GM19452 (cell line): ENCODE measurements around the gene NFIB.

Source experiments
- ATAC-seq: cut with Tn5 transposase; IDR thresholded peaks from one replicate; pipeline ENCODE4 v1.9.1; 2021; ENCODE audit not compliant: unreplicated experiment

The NFIB gene

DNA sequence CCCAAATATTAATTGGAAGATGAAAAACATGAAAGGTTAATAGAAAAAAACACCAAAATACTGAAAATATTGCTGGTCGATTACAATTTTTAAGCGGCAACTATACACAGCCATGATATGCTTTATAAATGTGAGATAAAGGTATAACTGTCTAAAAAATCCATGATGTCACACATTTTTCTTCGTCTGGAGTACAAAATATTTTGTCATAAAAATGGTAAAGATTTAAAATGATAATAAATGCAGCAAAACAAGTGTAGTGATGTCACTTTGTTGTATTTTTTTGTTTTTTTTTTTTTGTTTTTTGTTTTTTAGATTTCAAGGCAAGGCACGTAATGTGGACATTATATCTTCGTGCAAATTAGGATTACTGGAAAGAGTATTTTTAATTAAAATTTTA lies 227.4 kb downstream of the NFIB start:
- ATAC-seq: no peak

DNA sequence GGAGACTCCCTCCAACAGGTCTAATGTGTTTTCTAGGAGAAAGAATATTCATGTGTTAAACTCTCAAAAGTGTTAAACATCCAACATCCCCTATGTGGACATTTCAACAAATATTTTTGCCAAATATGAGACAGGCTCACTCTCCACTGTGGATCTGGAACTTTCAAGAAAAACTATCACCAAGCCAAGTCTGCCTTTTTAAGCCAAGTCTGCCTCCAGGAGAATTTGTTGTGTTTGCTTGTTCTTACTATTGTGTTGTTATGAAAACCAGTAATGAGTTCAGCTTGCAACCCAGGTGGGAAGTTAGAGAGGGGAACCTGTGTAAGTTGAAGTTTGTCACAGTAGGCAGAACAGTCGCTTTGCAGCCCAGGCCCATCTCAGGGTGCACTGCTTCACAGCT lies 228.1 kb downstream of the NFIB start:
- no peak for ATAC-seq

DNA sequence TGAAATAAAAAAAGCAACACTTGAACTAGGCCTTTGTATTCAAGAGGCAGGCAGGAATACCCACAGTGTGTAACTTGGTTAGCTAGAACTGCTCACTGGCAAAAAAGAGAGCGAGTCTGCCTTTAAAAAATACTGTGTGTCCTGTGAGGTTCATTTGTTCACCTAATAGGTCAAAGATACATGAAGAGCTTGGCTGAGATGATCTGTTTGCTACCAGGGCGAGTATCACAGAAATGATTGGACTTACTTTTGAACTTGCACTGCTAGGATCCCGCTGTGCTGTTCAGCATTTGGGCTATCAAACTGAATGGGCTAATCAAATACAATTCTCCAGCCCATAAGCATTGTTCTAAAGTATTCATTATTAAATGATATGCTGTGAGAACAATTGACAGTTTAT lies 229.1 kb downstream of the NFIB start:
- ATAC-seq: no peak

DNA sequence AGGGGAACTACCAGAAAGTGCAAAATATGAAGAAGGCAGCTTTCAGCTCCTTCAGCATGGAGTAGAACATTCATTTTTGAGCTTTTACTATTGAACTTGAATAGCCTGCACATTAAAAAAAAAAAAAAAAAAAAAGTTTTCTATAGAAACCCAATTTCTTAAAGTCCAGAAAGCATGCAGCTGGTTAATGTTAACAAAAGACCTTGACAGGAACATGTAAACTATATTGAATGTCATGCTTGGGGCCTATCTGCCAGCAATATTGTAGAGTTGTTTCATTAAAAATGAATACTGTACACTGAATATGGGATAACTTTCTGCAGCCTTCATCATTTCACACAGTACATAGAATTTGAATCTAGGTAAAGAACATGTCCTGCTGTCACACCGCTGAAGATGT lies 230.6 kb downstream of the NFIB start:
- ATAC-seq: no peak

DNA sequence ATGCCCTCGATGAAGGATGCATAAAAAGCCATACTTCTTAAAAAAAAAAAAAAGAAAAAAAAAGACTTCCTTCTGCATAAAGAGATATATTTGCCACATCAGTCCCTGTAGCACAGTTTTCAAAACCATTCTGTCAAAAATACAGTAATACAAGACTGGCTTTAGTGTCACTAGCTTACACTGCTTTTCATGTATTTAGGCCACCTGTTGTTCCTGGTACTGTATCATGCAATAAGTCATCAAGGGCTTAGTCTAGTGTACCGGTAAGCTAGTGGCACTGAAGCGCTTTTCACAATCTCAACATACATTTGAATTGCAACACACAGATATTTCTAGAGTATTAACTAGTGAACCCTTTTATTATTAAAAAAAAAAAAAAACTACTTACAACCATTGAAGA lies 231.2 kb downstream of the NFIB start:
- no peak for ATAC-seq

DNA sequence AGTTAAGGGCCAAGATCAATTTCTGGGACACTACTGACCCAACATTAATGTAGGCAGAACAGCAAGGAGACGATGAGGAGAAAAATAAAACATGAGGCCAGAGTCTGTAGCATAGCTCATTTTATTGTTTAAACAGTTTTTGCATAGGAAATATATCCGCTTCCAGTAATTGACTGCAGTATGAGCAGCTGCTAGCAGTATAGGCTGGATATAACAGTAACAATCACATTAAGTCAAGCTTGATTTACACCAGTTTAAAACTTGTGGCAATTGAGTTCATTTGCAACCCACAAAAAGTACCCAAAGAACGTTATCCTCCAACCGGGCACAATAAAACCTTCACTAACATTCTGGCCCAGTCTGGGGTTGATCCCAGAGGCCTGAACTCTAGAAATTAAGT lies 232.2 kb downstream of the NFIB start:
- ATAC-seq: no peak

DNA sequence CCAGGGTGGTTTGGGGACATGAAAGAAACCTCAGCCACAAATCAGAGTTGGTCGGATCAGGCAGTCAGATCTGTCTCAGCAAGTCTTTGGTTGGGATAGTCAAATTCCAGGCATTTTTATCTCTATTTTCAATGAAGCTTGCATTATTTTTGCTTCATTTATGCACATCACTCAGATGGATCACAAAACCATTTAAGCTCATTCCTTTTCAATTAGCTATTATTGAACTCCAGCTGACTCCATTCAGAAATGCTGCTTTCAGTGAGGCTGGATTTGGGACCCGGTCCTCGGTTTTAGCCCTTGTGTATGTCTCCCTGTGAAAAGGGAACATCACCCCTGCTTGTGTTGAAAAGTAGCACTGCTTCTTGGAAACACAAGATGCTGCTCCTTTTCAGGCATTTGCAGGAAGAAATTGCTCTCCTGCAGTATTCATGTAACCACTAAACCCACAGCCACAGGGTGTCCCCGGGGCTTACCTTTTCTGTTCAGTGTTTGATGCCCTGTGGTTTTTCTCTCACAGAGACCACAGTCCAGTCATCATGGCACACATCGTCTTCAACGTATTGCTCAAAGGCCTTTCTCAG lies 232.9 kb downstream of the NFIB start:
- ATAC-seq: no peak

DNA sequence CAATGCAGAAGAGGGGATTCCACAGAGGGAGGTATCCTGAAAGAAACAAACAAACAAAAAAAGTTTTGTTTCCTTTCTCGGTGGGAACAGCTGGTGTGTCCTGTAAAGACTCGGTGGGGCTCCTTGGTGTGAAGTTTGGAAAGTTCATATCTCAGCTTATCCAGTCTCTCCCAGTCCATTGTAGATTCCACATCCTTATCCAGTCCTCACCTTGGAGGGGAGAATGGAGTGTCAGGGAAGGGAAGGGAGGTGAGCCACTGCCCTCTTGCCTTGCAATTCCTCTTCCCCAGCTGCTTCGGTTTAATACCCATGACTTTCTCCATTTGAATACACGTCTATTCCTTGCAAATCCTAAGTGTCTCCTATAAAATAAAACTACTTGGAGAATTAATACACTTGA lies 234.5 kb downstream of the NFIB start:
- ATAC-seq: no peak

DNA sequence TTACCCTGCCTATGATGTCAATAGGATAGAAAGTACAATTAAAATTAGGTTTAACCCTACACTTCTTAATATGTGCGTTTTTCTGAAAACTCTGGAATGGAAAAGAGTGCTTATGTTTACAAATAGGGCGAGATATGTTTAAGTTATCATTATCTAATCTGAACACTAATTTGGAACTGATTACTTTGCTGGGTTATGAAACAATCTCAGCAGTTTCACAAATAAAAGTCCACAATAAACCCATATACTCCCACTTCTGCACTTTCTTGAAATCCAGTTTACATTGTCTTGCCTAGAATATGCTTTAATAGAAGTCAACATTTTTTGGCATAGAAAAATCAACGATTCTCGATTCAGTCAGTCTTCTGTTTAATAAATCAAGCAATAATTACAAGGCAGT lies 236.3 kb downstream of the NFIB start:
- ATAC-seq: no peak

DNA sequence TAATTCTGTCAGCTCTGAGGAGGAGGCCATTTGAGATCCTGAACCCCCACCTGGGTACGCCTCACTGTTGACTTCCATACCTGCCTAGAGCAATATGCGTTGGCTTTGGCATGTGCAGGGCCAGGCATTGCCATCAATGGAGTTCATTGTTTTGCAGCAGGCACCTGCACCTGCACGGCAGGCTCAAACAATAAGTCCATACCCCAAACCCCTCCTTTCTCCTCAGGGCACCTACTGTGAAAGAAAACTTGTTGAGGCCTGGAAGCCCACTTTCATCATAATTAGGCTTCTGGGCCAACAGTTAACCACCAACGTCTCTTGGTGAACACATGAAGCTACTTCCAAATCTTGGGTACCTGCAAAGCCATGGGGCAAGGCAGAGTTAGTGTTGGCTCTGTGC lies 238.7 kb downstream of the NFIB start:
- no peak for ATAC-seq

DNA sequence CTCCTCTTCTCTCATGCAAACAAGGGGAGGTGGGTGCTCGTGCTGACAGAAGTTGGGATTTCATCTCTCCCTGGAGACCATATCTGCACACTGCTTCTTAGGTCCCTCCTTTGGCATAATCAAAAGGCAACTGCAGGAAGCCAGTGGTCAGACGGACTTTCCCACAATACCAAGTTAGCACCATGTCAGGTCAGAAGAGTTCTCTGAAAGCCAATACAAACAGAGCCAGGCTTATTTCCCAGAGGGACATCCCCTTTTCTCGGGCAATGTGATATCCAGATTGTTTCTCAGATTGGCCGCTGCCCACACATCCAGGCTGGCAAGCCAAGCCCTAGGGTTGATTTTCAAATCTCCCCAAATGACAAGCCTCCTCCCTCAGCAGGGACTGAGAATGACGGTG lies 241.1 kb downstream of the NFIB start:
- ATAC-seq: no peak

DNA sequence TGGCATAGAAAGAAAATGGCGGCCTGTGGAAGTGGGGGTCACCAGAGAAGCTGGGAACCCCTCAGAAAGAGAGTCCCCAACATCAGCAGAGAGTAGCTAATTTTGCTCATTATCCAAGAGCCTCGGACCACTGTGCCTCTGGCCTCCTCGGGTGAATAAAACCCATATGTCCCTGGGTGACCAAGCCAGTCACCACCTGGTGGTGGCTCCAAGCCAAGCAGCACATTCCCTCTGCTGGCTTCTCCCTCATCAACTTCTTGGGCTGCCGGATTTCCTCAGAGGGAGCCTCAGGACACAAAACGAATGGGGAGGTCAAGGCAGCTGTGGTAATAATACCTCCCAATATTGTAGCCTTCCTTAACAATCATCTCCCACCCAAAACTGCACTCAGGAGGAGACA lies 242.5 kb downstream of the NFIB start:
- no peak for ATAC-seq

DNA sequence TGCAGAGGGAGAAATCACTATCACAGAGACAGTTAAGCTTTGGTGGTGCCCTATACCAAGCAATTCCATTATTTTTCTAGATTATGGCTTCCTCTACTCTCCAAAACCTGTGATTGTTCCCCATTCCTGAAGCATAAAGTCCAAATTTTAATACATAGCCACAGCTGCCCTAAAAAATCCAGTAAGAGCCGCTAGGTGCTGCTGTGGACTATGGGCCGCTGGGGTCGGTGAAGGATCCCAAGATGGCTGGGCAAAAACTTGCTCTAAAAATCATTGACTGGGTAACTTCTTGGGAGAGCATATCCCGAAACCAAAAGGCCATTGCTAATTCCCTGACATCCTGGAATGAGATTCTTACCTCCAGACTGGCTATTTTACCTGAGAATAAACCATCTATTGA lies 245.3 kb downstream of the NFIB start:
- ATAC-seq: no peak

DNA sequence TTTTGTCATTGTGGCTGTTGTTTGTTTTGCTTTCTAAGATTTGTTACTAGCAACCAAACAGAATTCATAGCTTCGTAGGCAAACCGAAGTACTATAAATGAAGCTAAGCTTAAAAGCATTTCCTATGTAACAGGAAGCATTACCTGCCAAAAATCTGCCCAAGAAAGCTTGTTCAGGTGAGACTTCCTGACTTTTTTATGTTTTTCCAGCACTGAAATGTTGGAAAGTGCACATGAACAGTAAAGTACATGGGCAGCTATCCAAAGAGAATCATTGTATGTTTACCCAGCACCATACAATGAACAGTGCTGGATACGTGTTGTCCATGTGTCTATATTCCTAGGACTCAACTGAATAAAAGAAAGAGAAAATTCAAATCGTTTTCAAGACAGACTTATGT lies 247.1 kb downstream of the NFIB start:
- ATAC-seq: no peak

DNA sequence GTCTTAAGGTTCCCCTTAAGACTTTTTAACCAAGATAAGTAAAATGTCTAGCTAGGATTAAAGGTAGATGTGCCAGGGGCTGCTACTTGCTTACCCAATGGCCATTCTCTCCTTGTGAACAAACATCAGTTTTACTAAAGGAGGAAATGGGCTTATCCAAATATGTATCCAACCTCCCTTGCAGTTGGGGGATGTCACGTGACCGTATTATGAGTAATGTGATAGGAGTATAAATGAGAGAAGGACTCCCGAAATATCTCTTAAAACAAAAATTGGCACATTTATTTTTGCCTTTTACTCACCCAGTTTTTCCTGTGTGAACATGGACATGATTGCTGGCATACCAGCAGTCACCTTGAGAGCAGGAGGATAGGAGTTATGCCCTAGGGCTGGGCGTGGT lies 247.9 kb downstream of the NFIB start:
- no peak for ATAC-seq

DNA sequence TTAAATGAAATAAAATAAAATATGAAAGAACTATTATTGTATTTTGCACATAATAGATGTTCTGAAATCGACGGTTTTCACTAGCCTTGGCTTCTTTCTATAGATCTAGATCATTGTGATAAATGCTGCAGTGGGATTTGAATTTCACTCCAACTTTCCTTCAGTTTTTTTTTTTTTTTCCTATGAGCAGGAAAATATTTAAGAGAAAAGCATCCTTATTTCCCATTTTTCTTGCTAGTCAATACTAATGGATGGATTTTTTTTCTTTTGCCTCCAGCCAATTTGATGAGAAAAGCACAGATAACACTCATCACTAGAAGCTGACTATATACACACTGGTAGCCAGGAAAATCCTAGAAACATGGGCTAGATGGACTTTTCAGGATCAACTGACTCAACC lies 249.0 kb downstream of the NFIB start:
- no peak for ATAC-seq

DNA sequence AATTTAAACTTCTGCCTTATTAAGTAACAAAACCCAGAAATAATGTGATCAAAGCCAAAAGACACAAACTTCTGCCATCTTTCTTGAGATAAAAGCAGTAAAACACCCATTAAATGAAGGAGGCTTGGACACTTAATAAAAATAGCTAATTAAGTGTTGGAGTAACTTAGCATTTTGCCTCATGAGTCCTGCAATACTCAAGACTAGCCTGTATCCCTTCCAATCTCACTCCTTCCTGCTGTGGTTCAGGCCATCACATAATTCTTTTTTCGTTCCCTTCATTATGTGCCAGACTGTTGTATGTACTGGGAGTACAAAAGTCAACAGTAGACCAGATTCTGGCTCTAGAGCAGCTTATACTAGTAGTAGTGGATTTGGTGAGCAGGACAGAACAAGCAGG lies 250.2 kb downstream of the NFIB start:
- no peak for ATAC-seq

DNA sequence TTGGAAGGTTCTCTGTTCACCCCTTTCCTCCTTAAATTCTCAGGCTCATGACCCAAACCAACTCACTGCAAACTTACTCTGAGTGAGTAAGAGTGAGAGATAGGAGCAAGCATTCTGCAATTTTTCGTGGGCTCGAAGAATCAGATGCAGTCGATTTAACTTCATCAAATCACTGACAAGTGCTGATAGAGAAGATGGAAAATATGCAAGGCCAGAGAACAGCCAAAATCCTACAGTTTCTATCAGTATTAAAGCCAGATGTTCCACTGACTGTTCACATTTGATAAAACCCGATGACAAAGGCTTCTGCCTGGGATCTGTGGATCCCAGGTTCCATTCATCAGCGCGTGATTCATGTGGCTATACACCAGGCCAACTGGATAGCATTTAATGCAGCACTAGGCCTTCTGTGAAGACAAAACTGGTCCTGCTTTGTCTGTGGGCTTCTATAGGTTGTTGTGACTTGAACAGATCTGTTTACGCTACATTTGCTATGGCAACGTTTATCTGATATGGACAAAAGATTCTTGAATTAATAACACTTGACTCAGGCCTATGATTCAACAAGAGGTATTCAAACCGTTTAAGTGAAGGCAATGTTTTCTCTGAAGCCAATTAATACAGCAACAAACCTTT lies 251.2 kb downstream of the NFIB start:
- no peak for ATAC-seq

DNA sequence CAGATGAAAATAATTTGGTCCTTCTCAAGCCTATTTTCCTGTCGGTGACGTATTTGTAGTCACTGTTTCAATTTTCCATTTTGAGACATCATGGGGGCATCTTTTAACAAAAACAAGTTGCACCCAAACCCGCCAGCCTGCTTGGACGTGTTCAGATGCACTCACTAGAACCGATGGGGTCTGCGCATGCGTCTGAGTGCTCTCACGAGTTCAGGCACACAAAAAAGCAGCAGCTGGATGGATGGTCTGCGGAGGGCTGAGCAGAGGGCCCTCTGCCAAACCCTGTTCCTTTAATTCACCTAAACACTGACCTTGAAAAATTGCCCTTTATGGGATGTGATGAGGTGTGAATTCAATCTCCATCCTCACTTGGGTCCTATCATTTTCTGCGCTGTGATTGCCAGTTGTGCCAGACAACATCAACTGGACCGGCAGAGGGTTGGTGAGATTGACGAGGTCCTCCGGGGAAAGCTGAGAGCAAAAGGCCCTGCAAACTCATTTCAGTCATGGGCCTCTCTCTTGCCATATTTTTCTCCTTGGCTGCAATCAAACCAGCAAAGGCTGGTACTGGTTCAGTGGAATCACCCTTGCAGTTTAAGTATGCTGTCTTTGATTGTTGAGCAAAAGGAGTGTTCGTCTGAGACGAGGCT lies 251.9 kb downstream of the NFIB start:
- ATAC-seq: no peak

DNA sequence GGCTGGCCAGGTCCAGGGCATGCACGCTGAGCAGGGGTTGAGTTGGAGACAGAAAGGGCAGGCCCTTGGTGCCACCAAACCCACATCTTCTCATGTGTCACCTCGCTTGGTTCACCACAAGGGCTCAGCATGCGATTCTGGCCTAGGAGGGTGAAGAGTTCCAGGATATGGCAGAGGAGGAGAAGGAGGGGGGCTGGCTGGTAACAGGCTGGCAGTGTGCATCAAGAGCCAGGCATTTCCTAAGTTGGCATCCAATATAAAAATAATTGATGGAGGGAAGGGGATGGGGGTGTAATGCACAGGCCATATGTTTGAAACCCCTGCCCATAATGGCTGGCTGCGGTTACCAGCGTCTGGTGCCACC lies 255.6 kb downstream of the NFIB start:
- ATAC-seq: no peak

DNA sequence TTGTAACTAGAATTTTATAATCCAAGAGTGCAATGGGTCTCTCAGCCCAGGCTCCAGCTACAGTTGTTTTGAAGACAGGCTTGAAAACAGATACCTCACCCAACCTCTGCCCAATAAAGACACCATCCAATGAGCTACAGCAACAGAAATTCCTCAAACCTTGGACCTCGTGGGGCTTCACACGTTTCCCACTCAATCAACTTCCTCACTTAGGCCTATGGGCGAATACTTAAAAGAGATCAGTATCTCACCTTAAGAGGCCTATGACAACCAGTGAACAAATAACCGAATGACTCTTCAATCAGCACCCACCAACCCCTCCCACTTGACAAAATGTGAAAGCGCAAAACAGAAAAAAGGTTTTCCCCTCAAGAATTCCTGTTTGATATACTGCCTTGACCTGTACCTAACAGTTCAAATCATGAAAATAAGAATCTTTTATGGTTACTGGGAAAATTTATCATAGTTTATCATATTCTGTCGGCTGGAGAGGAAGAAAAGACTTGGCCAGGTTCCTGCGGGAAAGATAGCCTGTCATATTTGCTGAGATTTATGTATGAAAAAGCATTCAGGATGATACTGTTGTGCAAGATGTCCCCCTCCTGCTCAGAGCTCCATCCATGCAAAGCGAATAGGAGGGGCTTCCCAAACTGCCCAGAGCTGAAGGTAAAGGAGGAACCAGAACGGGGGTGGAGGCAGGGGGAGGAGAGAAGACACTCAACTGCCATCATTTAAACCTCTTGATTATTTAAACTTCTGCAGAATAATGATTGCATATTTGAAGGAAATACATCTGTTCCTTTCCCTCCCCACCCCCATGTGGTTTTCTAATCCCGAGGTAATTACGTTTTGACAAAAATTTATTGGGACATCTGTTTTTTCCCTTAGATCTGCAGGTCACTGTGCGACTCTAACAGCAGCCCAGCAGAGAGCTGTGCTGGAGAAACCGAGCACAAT lies 256.3 kb downstream of the NFIB start:
- no peak for ATAC-seq

DNA sequence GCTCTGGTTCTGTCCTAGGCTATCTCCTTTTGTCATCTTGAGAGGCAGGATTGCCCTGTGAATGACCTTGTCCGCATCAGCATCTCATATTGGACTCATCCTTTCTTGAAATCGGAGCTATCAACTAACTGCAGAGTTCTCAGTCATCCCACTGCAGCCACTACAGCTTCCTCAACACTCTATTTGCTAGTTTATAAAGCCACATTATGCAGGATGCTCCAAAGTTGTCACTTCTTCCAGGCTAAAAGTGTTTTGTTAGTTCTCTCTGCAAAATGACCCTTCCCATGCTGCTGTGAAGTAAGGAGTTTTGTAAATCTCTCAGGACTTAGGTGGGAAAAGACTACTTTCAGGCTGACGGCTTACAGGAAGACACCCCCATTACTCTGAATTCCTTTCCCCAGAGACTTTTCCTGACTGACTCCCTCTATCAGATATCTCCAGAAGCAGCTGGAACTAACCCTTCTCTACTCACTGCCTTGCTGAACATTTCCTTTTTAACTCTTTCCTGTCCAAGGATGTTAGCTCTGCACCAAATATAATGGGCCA lies 257.6 kb downstream of the NFIB start:
- ATAC-seq: no peak
